A549 (cell line): Measurements from ENCODE around the gene FAS. TPM values are rescaled to one million over a fixed set of nuclear protein-coding genes. Genes with fewer than 3 reads are reported as not detected.

Experiments used
- ATAC-seq, 2 experiments: fragments of 200-7000 bp in 1 of 2; fragments of >200 bp in 1 of 2; cut with Nextera tagmentation in 1 of 2; cut with Tn5 transposase in 1 of 2; 3 replicates each; pipeline versions ENCODE4 v1.8.0 to v1.9.1; 2018 to 2020; ENCODE audit warnings: mild to moderate bottlenecking in 1 of 2, moderate library complexity in 1 of 2
- CTCF ChIA-PET: fragments of 300-600 bp; sonication (Branson Sonifier 250); formaldehyde crosslinking; extraction: SDS; loops from one replicate; lab custom pipeline; 2021; ENCODE audit warnings: antibody characterized with exemption, inconsistent platforms; lab: Yijun Ruan, JAX
- POLR2A ChIA-PET: fragments of 350-600 bp; formaldehyde crosslinking; extraction: SDS; loops from one replicate; lab custom pipeline; 2021; ENCODE audit warnings: antibody characterized with exemption, inconsistent platforms; lab: Yijun Ruan, JAX
- DNase-seq, 2 experiments: peaks; one replicate each; pipeline versions ENCODE4 v3.0.0 to v3.0.0-alpha.2; 2011 to 2016; ENCODE audit warnings: low read depth in 1 of 2, low spot score in 1 of 2
- FAIRE-seq: peaks from 2 replicates; lab custom pipeline; 2011; peaks lifted over from hg19 to GRCh38; lab: Jason Lieb, UNC
- H3K27ac ChIP-seq, 2 experiments: fragments of >200 bp; sonication (Bioruptor Twin); formaldehyde crosslinking; 3 replicates each; pipeline ENCODE4 v1.5.1; 2016 to 2017
- H3K4me1 ChIP-seq: fragments of >200 bp; sonication (Bioruptor Twin); formaldehyde crosslinking; 3 replicates; pipeline ENCODE4 v1.6.1; 2016
- H3K4me2 ChIP-seq: fragments of >200 bp; sonication (Bioruptor Twin); formaldehyde crosslinking; 3 replicates; pipeline ENCODE4 v1.6.1; 2016
- H3K4me3 ChIP-seq: fragments of >200 bp; sonication (Bioruptor Twin); formaldehyde crosslinking; 3 replicates; pipeline ENCODE4 v1.5.1; 2016
- H3K9me3 ChIP-seq: fragments of >200 bp; sonication (Bioruptor Twin); formaldehyde crosslinking; 3 replicates; pipeline ENCODE4 v1.6.1; 2016
- ATOH8 ChIP-seq: fragments of 250-450 bp; sonication (Bioruptor Pico); IDR thresholded peaks from 2 replicates; pipeline ENCODE4 v1.5.0; 2020; ENCODE audit warnings: low read depth, mild to moderate bottlenecking, moderate library complexity
- CHD2 ChIP-seq: fragments of 150-350 bp; IDR thresholded peaks from 2 replicates; pipeline ENCODE4 v1.6.1; 2014; ENCODE audit warnings: low read length; ENCODE audit not compliant: partially characterized antibody
- FOXS1 ChIP-seq: fragments of 250-450 bp; sonication (Bioruptor Pico); IDR thresholded peaks from 2 replicates; pipeline ENCODE4 v1.5.0; 2020; ENCODE audit warnings: mild to moderate bottlenecking, moderate library complexity
- GATA3 ChIP-seq: IDR thresholded peaks from 2 replicates; pipeline ENCODE4 v1.6.1; 2012; ENCODE audit warnings: borderline replicate concordance
- HES2 ChIP-seq: fragments of >200 bp; sonication (Bioruptor Twin); formaldehyde crosslinking; IDR thresholded peaks from 2 replicates; pipeline ENCODE4 v1.6.1; 2016
- HMGXB4 ChIP-seq: fragments of 250-450 bp; sonication (Bioruptor Pico); IDR thresholded peaks from 2 replicates; pipeline ENCODE4 v1.5.0; 2021; ENCODE audit warnings: mild to moderate bottlenecking, moderate library complexity, borderline replicate concordance
- JUN ChIP-seq, 2 experiments: fragments of >200 bp; sonication (Bioruptor Twin); formaldehyde crosslinking; IDR thresholded peaks; 2 replicates in 1 of 2; 3 replicates in 1 of 2; pipeline ENCODE4 v1.6.1; 2016 to 2017
- JUNB ChIP-seq: fragments of >200 bp; sonication (Bioruptor Twin); formaldehyde crosslinking; IDR thresholded peaks from 2 replicates; pipeline ENCODE4 v1.6.1; 2016
- MAZ ChIP-seq: fragments of 150-350 bp; IDR thresholded peaks from 2 replicates; pipeline ENCODE4 v1.6.1; 2014; ENCODE audit warnings: antibody characterized with exemption, low read depth, low read length, borderline replicate concordance
- NFE2L2 ChIP-seq: fragments of 150-350 bp; conservative IDR thresholded peaks from 2 replicates; pipeline ENCODE4 v1.6.1; 2014; ENCODE audit warnings: low read length
- PBX3 ChIP-seq: IDR thresholded peaks from 2 replicates; pipeline ENCODE4 v1.6.1; 2012
- POLR2AphosphoS2 ChIP-seq: conservative IDR thresholded peaks from 2 replicates; pipeline ENCODE4 v1.6.1; 2012; ENCODE audit warnings: low read length, improper control_type of control experiment, inconsistent platforms
- RAD21 ChIP-seq, 2 experiments: fragments of >200 bp in 1 of 2; sonication (Bioruptor Twin) in 1 of 2; formaldehyde crosslinking in 1 of 2; IDR thresholded peaks in 1 of 2; conservative IDR thresholded peaks in 1 of 2; 2 replicates in 1 of 2; 3 replicates in 1 of 2; pipeline ENCODE4 v1.6.1; 2012 to 2018; ENCODE audit warnings: inconsistent platforms in 1 of 2
- RCOR1 ChIP-seq: fragments of 150-350 bp; IDR thresholded peaks from 2 replicates; pipeline ENCODE4 v1.6.1; 2014; ENCODE audit warnings: antibody characterized with exemption, low read length, low read depth
- RNF2 ChIP-seq: fragments of 200-600 bp; sonication (generic); IDR thresholded peaks from 2 replicates; pipeline ENCODE4 v1.6.1; 2016; ENCODE audit warnings: low read depth, mild to moderate bottlenecking, antibody characterized with exemption, moderate library complexity, borderline replicate concordance
- SREBF2 ChIP-seq: fragments of 450-650 bp; IDR thresholded peaks from 2 replicates; pipeline ENCODE4 v1.6.1; 2014; ENCODE audit warnings: mild to moderate bottlenecking, moderate library complexity
- TFCP2L1 ChIP-seq: fragments of 250-450 bp; sonication (Bioruptor Pico); IDR thresholded peaks from 2 replicates; pipeline ENCODE4 v1.5.0; 2021; ENCODE audit warnings: mild to moderate bottlenecking
- TP53 ChIP-seq: fragments of 250-450 bp; sonication (Bioruptor Pico); IDR thresholded peaks from 2 replicates; pipeline ENCODE4 v1.5.0; 2021; ENCODE audit warnings: mild to moderate bottlenecking, moderate library complexity
- ZC3H11A ChIP-seq: fragments of 450-650 bp; IDR thresholded peaks from 2 replicates; pipeline ENCODE4 v1.6.1; 2014; ENCODE audit warnings: antibody characterized with exemption, mild to moderate bottlenecking
- ZNF302 ChIP-seq: fragments of 250-450 bp; sonication (Bioruptor Pico); IDR thresholded peaks from 2 replicates; pipeline ENCODE4 v1.9.0; 2021; ENCODE audit warnings: inconsistent platforms, mild to moderate bottlenecking, moderate library complexity
- WGBS: methylation state at CpG from one replicate; pipeline ENCODE4 v1.1.6; 2017; ENCODE audit errors: missing lambda C conversion rate; 5-methylcytosine and 5-hydroxymethylcytosine counted together
- polyA plus RNA-seq, 4 experiments: library from polyadenylated mRNA; depleted of rRNA in 3 of 4; stranded (reverse); fragments of >200 nt; fragmentation: RNase III in 1 of 4; extraction: RNeasy Plus Mini Kit Qiagen cat#74134 plus additional on column Dnase treatment in 1 of 4; gene quantifications; 2 replicates in 3 of 4; 3 replicates in 1 of 4; pipeline ENCODE4 v1.2.3, GENCODE V29; 2011 to 2017

The FAS gene
- polyA plus RNA-seq, 2 of the 4 experiments (the other 2 are of a cell fraction), result 21.0 to 29.5 TPM

GRCh38 chr10:88975377-88975720, 15.2 kb upstream of the FAS start (continued):
- no peak for TF ChIP-seq HMGXB4 (CRISPR knock-in tag)
- no peak for TF ChIP-seq POLR2AphosphoS2
- TF ChIP-seq ATOH8 (CRISPR knock-in tag), result no peak
- TF ChIP-seq FOXS1 (CRISPR knock-in tag), result no peak
- TF ChIP-seq ZC3H11A, result no peak
- TF ChIP-seq JUN (IDR thresholded peaks at IDR 0.05), result no peak
- TF ChIP-seq JUNB, result no peak
- no peak for TF ChIP-seq NFE2L2
- TF ChIP-seq, all 56 proteins: peak for 0

- no peak overlapping the region for H3K4me2 ChIP-seq
- H3K4me1 ChIP-seq, result peaks cover 12% of the 10 kb centered on the region
- POLR2A ChIA-PET, result no interaction called here
- no peaks in the 10 kb centered on the region for H3K9me3 ChIP-seq
- no peak overlapping the region for H3K27ac ChIP-seq
- CTCF ChIA-PET, result interaction anchor here (0.9 to 1.7 kb wide), 3 partner anchors 12 to 51 kb away, joined by 5 to 7 read pairs (median 6); partner anchors contain the start of gene FAS
- TF ChIP-seq RCOR1 (no peak), GATA3 (no peak), RNF2 (no peak), SREBF2 (no peak), TFCP2L1 (CRISPR knock-in tag) (no peak), ATOH8 (CRISPR knock-in tag) (no peak), HES2 (no peak), ZNF302 (CRISPR knock-in tag) (no peak), CHD2 (no peak), RAD21 (conservative IDR thresholded peaks at IDR 0.05 in 1 of 2, IDR thresholded peaks at IDR 0.05 in 1 of 2) (no peak)
- TF ChIP-seq, all 56 proteins: peak for 0
- FAIRE-seq (no peak), ATAC-seq (no peak), DNase-seq (no peak)
- no peak overlapping the region for H3K4me3 ChIP-seq
- WGBS, result 81% methylated on average over 2 of the region's 2 CpGs
Observed at GRCh38 chr10:88978463-88978862, 12.1 kb upstream of the FAS start.

GRCh38 chr10:88979153-88979562, 11.4 kb upstream of the FAS start:
- ChIA-PET CTCF (interaction anchor here (0.9 to 1.7 kb wide), 3 partner anchors 11 to 51 kb away, joined by 5 to 7 read pairs (median 6); partner anchors contain the start of gene FAS), POLR2A (no interaction called here)
- H3K9me3 ChIP-seq, result no peaks in the 10 kb centered on the region
- ATAC-seq (no peak), FAIRE-seq (no peak)
- no peak overlapping the region for H3K27ac ChIP-seq
- TF ChIP-seq TP53 (CRISPR knock-in tag), result no peak
- TF ChIP-seq MAZ, result no peak
- TF ChIP-seq PBX3, result no peak
- TF ChIP-seq, all 56 proteins: peak for 0
- H3K4me2 ChIP-seq, result no peak overlapping the region
- no peak for DNase-seq
- no peak overlapping the region for H3K4me3 ChIP-seq
- H3K4me1 ChIP-seq, result peaks cover 9% of the 10 kb centered on the region
- 64% methylated on average over 5 of the region's 5 CpGs for WGBS
